ENCODE measurements around the gene FAM135A. TPM values are rescaled to one million over a fixed set of nuclear protein-coding genes. Genes with fewer than 3 reads are reported as not detected.
"Not testable (repeated sequence)": the region's sequence is repeated elsewhere in the genome, so short reads cannot be mapped to it uniquely, and the experiment has no call there.

The FAM135A gene
- total RNA-seq, 1 experiment from 2014 or later: 29.1 TPM

DNA sequence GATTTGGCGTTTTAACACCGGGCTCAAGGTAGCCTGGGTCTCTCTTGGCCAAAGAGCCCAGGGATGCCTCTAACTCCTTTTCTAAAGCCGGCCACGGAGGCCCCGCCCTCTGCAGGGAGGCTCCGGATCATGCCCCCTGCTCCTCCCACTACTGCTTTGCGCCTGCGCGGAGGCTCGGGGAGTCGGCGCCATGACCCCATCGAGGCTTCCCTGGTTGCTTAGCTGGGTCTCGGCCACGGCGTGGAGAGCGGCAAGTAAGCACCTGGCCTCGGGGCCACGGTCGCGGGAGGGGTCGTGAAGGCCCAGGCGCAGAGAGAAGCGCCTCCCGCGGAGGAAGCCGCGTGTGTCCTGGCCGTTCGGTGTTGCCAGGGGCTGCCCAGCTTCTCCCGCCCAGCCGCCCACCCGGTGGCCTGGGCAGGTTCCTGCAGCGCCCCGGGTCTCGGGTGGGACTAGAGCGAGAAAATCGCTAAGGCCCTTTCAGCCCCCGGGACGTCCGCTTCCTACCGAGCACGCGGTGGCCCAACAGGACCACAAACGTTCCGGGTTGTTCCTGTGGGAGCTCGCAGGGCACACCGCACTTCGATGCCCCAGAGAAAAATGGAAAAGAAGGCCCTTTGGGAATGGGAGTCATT lies 153.6 kb downstream of the FAM135A start, which contains the start of gene SDHAF4:
TSS of gene SDHAF4 (plus strand) at position 180 of the 632 bp plus-strand sequence. CDS start at position 191, 11 bp downstream.
- Histone ChIP-seq H3K36me3 (replicated peaks; ENCODE audit: control insufficient read depth, insufficient read depth, low read length) (peaks cover 2% of the 10 kb centered on the region; the same call in 1 of the 2 replicates), H3K4me3 (ENCODE audit: insufficient read depth, low read depth, low read length) (peak within 1 kb of the TSS; percentile 88), H3K27me3 (ENCODE audit: control insufficient read depth, insufficient read depth, low read length) (no peaks in the 10 kb centered on the region; the same call in 1 of the 2 replicates)
- DNase-seq: peak; percentile 97

DNA sequence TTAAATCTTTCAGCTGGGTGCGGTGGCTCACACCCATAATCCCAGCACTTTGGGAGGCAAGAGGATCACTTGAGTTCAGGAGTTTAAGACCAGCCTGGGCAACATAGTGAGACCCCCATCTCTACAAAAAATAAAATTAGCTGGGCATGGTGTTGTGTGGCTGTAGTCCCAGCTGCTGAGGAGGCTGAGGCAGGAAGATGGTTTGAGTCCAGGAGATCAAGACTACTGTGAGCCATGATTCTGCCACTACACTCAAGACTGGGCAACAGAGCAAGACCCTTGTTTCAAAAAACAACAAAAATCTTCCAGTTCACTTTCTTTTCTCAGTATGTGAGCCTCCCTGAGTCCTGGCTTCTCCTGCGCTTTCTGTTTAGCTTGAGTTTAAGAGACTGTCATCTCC lies 161.3 kb downstream of the FAM135A start:
- Histone ChIP-seq H3K36me3 (replicated peaks; ENCODE audit: control insufficient read depth, insufficient read depth, low read length) (no peaks in the 10 kb centered on the region; the same call in none of the 2 replicates), H3K4me3 (ENCODE audit: insufficient read depth, low read depth, low read length) (no peak overlapping the region), H3K27me3 (ENCODE audit: control insufficient read depth, insufficient read depth, low read length) (no peaks in the 10 kb centered on the region)
- no peak for DNase-seq

DNA sequence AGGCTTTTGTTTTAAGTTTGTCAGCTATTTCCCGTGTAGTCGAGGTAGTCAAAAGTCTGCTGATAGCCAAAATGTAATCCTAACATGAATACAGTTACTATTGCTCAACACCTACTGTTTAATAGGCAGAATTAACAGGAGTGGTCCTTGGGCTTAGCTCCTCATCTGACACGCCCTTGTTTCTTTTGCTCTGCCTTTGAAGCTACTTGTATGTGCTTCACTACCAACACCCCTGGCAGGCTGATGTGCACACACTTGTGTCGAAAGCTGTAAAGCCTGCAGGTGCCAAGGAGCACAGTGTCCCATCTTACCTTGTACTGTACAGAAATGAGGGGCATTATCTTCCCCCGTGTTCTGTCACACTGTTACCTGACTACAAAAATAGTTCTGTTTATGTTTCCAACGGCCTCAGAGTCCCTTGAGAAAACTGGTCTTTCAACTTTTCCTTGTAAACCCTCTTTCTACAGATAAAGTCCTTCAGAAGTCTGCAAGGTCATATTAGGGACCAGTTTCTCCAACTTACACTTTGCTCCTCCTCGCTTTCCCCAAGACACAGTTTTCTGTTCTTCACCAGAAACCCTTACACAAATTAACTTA lies 162.7 kb downstream of the FAM135A start:
- Histone ChIP-seq H3K4me3 (ENCODE audit: insufficient read depth, low read depth, low read length) (no peak overlapping the region), H3K27me3 (ENCODE audit: control insufficient read depth, insufficient read depth, low read length) (no peaks in the 10 kb centered on the region), H3K36me3 (replicated peaks; ENCODE audit: control insufficient read depth, insufficient read depth, low read length) (no peaks in the 10 kb centered on the region; the same call in none of the 2 replicates)
- DNase-seq: no peak

DNA sequence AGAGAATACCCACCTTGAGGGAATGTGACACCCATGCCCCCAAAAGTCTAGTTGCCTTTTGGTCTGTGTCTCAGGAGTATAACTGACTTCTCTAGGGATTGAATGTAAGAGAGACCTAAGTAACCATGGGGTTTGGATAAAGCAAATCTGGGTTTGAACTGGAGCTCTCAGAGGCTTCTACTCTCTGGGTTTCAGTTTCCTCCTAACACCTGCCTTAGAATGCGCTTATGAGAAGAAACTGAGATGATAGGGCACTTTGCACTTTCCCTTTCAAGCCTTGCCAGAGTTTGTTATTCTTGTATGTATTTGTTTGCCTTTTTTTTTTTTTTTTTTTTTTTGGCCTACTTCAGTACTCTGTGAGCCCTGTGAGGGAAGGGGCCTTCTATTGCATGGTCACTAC lies 172.8 kb downstream of the FAM135A start:
- H3K36me3 ChIP-seq (replicated peaks; ENCODE audit: control insufficient read depth, insufficient read depth, low read length): no peaks in the 10 kb centered on the region; the same call in none of the 2 replicates
- no peaks in the 10 kb centered on the region for H3K27me3 ChIP-seq (ENCODE audit: control insufficient read depth, insufficient read depth, low read length)
- no peak for DNase-seq
- no peak overlapping the region for H3K4me3 ChIP-seq (ENCODE audit: insufficient read depth, low read depth, low read length)

DNA sequence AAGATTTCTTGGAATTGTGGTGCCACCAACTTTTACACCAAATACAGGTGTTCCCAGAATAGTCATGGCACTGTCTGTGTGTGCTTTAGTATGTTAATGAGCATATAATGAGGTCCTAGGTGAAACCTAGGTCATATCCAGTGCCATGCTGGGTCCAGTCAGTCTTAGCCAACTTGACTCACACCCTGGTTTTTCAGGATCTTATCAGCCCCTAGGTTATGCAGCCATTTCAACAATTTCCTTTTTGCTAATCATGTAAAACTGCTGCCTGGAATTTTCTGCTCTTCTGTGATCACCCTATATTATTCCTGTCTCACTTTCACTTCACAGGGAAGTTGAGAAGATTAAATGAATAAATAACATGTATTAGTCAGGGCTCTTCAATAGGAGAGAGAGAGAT lies 177.1 kb downstream of the FAM135A start:
- no peaks in the 10 kb centered on the region for H3K36me3 ChIP-seq (replicated peaks; ENCODE audit: control insufficient read depth, insufficient read depth, low read length)
- no peak for DNase-seq
- no peaks in the 10 kb centered on the region for H3K27me3 ChIP-seq (ENCODE audit: control insufficient read depth, insufficient read depth, low read length)
- H3K4me3 ChIP-seq (ENCODE audit: insufficient read depth, low read depth, low read length): no peak overlapping the region

DNA sequence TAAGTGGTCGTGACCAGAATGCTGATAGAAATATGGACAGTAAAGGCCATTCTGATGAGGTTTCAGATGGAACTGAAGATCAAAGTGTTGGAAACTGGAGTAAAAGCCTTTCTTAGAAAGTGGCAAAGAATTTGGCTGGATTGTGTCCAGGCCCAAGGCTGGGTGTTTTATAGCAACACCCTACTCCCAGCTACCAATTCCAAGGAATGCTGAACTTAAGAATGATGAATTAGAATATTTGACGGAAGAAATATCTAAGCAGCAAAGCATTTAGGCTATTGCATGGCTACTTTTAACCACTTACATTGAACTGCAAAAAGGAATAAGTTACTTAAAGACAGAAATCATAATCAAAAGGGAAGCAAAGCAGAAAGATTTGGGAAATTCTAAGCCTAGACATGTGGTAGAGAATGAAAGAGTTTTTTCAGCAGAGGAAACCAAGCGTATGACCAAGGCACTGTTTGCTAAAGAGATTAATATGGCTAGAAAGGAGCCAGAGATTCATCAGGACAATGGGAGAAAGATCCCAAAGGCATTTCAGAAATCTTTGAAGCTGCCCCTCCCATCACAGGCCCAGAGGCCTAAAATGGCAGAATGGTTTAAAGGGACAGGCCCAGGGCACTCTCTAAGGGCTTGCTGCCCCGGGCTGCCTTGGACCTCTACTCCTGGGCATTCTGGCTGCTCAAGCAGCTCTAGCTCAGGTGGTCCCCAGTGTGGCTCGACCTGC lies 179.2 kb downstream of the FAM135A start:
- no peak overlapping the region for H3K4me3 ChIP-seq (ENCODE audit: insufficient read depth, low read depth, low read length)
- no peaks in the 10 kb centered on the region for H3K36me3 ChIP-seq (replicated peaks; ENCODE audit: control insufficient read depth, insufficient read depth, low read length)
- no peak for DNase-seq
- H3K27me3 ChIP-seq (ENCODE audit: control insufficient read depth, insufficient read depth, low read length): no peaks in the 10 kb centered on the region

DNA sequence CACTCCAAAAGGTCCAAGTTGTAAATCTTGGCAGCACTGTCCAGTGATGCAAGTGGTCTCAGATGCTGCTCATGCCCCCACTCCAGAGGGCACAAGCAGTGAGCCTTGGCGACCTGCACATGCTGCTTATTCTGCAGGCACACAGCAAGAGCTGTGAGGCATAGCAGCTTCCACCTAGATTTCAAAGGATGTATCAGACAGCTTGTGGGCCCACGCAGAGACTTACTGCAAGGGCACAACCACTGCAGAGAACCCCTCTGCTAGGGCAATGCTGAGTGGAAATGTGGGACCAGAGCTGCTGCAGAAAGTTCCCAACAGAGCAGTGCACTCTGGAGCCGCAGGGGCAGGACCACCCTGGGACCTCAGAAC lies 179.8 kb downstream of the FAM135A start:
- Histone ChIP-seq H3K27me3 (ENCODE audit: control insufficient read depth, insufficient read depth, low read length) (no peaks in the 10 kb centered on the region), H3K4me3 (ENCODE audit: insufficient read depth, low read depth, low read length) (no peak overlapping the region), H3K36me3 (replicated peaks; ENCODE audit: control insufficient read depth, insufficient read depth, low read length) (no peaks in the 10 kb centered on the region)
- no peak for DNase-seq

DNA sequence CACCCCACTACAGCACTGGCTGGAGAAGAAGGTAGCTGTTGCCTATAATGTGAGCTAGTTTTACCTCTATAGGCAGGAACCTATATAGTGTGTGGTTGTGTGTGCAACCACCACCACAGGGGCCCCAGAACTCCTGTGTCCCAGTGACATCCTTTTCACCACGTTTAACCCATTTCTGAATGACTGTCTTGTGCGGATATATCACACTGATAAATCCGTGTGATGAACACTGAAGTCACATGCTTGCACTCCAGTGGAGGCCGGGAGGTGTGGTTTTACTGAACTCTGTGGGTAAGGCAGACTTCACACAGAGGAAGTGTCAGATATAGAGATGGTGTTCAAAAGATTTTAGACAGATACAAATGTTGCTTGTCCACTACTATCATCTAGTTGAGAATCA lies 185.9 kb downstream of the FAM135A start:
- no peaks in the 10 kb centered on the region for H3K36me3 ChIP-seq (replicated peaks; ENCODE audit: control insufficient read depth, insufficient read depth, low read length)
- no peak for DNase-seq
- H3K27me3 ChIP-seq (ENCODE audit: control insufficient read depth, insufficient read depth, low read length): no peaks in the 10 kb centered on the region
- no peak overlapping the region for H3K4me3 ChIP-seq (ENCODE audit: insufficient read depth, low read depth, low read length)

DNA sequence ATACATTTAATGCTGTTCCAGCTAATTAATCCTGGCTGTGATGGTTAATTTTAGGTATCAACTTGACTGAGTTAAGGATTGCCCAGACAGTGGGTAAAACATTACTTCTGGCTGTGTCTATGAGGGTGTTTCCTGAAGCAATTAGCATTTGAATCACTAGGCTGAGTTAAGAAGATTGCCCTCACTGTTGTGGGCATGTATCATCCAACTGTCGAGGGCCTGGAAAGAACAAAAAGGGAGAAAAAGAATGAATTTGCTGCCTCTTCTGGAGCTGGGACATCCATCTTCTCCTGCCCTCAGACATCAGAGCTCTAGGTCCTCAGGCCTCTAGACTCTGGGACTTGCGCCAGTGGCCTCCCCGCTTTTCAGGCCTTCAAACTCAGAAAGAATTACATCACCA lies 187.7 kb downstream of the FAM135A start:
- H3K36me3 ChIP-seq (replicated peaks; ENCODE audit: control insufficient read depth, insufficient read depth, low read length): no peaks in the 10 kb centered on the region
- DNase-seq: peak; percentile 34
- H3K27me3 ChIP-seq (ENCODE audit: control insufficient read depth, insufficient read depth, low read length): no peaks in the 10 kb centered on the region
- H3K4me3 ChIP-seq (ENCODE audit: insufficient read depth, low read depth, low read length): no peak overlapping the region

DNA sequence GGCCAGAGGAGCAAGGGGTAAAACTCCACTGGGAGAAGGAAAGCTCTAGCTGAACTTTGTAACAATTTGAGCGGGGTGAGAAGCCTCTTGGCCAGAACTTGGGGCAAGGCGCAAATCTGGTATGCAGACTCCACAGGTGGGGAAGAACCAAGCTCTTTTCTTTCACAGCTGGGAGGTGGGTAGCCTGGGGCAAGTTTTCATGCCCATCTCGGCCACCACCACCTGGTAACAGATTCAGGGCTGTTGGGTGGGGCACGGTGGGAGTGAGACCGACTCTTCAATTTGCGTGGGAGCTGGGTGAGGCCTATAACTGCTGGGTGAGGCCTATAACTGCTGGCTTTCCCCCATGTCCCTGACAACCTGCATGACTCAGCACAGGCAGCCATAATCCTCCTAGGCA lies 190.9 kb downstream of the FAM135A start:
- Histone ChIP-seq H3K27me3 (ENCODE audit: control insufficient read depth, insufficient read depth, low read length) (no peaks in the 10 kb centered on the region), H3K36me3 (replicated peaks; ENCODE audit: control insufficient read depth, insufficient read depth, low read length) (no peaks in the 10 kb centered on the region), H3K4me3 (ENCODE audit: insufficient read depth, low read depth, low read length) (no peak overlapping the region)
- DNase-seq: no peak

DNA sequence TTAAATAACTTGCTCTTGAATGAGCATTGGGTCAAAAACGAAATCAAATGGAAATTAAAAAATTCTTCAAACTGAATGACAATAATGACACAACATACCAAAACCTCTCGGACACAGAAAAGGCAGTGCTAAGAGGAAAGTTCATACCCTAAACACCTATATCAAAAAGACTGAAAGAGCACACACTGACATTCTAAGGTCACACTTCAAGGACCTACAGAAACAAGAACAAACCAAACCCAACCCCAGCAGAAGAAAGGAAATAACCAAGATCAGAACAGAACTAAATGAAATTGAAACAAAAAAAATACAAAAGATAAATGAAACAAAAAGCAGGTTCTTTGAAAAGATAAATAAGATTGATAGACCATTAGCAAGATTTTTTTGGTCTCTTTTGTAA lies 194.1 kb downstream of the FAM135A start:
- not testable (repeated sequence) for DNase-seq; H3K36me3 ChIP-seq (replicated peaks; ENCODE audit: control insufficient read depth, insufficient read depth, low read length); H3K27me3 ChIP-seq (ENCODE audit: control insufficient read depth, insufficient read depth, low read length); H3K4me3 ChIP-seq (ENCODE audit: insufficient read depth, low read depth, low read length)

DNA sequence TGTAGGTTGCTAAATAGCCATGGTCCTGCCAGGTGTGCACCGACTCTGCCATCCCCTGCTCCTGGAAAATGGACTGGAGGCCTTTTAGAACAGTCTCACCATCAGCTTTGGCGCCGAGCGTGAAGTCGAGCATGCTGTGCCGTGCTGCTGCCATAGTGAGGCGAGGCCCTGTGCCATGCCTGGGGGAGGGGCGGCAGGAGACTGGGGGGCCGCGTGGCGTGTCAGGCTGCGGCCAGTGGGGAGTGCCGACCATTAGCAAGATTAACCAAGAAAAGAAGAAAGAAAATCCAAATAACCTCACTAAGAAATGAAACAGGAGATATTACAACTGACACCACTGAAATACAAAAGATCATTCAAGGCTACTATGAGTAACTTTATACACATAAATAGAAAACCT lies 195.9 kb downstream of the FAM135A start:
- DNase-seq; H3K4me3 ChIP-seq (ENCODE audit: insufficient read depth, low read depth, low read length); H3K27me3 ChIP-seq (ENCODE audit: control insufficient read depth, insufficient read depth, low read length); H3K36me3 ChIP-seq (replicated peaks; ENCODE audit: control insufficient read depth, insufficient read depth, low read length): not testable (repeated sequence)
